Measurements from ENCODE around the gene IL4I1.

GRCh38 chr19:49869009-49869483 lies 27.6 kb downstream of the IL4I1 start:
- no peak for TF ChIP-seq EZH2 (IDR thresholded peaks at IDR 0.05)
- no peak for TF ChIP-seq FOXP2 (optimal IDR thresholded peaks at IDR 0.05; ENCODE audit: control extremely low read depth, extremely low read length, insufficient read depth)

Data from SK-N-MC (cell line).